SK-N-SH treated with all-trans-retinoic acid at 6 μM for 48 hours (cell line): ENCODE data around the gene ERRFI1.

Source experiments
- ATAC-seq: fragments of 200-7000 bp; cut with Tn5 transposase; 3 replicates; pipeline ENCODE4 v1.9.1; 2020; ENCODE audit warnings: mild to moderate bottlenecking, moderate library complexity
- ARNTL ChIP-seq: fragments of 450-650 bp; formaldehyde crosslinking; IDR thresholded peaks from 2 replicates; pipeline ENCODE4 v1.5.0; 2020; ENCODE audit warnings: low read depth, mild to moderate bottlenecking, moderate library complexity, borderline replicate concordance
- BACH2 ChIP-seq: fragments of 250-450 bp; sonication (Bioruptor Pico); IDR thresholded peaks from 2 replicates; pipeline ENCODE4 v1.9.0; 2021; ENCODE audit warnings: mild to moderate bottlenecking, borderline replicate concordance
- CREB5 ChIP-seq: fragments of 250-450 bp; sonication (Bioruptor Pico); IDR thresholded peaks from 2 replicates; pipeline ENCODE4 v1.5.1; 2020; ENCODE audit warnings: low read depth, mild to moderate bottlenecking, moderate library complexity
- CSDC2 ChIP-seq: fragments of 250-450 bp; sonication (Bioruptor Pico); IDR thresholded peaks from 2 replicates; pipeline ENCODE4 v1.5.0; 2020; ENCODE audit warnings: mild to moderate bottlenecking, moderate library complexity
- CSRNP3 ChIP-seq: fragments of 250-450 bp; sonication (Bioruptor Pico); IDR thresholded peaks from 2 replicates; pipeline ENCODE4 v1.5.1; 2021; ENCODE audit warnings: mild to moderate bottlenecking, moderate library complexity
- ESRRG ChIP-seq: fragments of 250-450 bp; sonication (Bioruptor Pico); IDR thresholded peaks from 2 replicates; pipeline ENCODE4 v1.6.1; 2021; ENCODE audit warnings: mild to moderate bottlenecking
- GLIS3 ChIP-seq: fragments of 250-450 bp; sonication (Bioruptor Pico); IDR thresholded peaks from 2 replicates; pipeline ENCODE4 v1.5.0; 2020; ENCODE audit warnings: mild to moderate bottlenecking, moderate library complexity
- ISL1 ChIP-seq: fragments of 250-450 bp; sonication (Bioruptor Pico); IDR thresholded peaks from 2 replicates; pipeline ENCODE4 v2.1.2; 2022; ENCODE audit warnings: mild to moderate bottlenecking, moderate library complexity
- OSR1 ChIP-seq: fragments of 250-450 bp; sonication (Bioruptor Pico); IDR thresholded peaks from 2 replicates; pipeline ENCODE4 v1.8.0; 2022; ENCODE audit warnings: moderate library complexity, mild to moderate bottlenecking, inconsistent platforms
- PATZ1 ChIP-seq: fragments of 250-450 bp; sonication (Bioruptor Pico); IDR thresholded peaks from 2 replicates; pipeline ENCODE4 v1.8.0; 2020; ENCODE audit warnings: mild to moderate bottlenecking, moderate library complexity, borderline replicate concordance
- POU6F1 ChIP-seq: fragments of 250-450 bp; sonication (Bioruptor Pico); IDR thresholded peaks from 2 replicates; pipeline ENCODE4 v1.8.0; 2021; ENCODE audit warnings: low read depth, mild to moderate bottlenecking, moderate library complexity, borderline replicate concordance
- PPARA ChIP-seq: fragments of 250-450 bp; sonication (Bioruptor Pico); IDR thresholded peaks from 2 replicates; pipeline ENCODE4 v1.5.0; 2020; ENCODE audit warnings: mild to moderate bottlenecking, borderline replicate concordance
- RARB ChIP-seq: fragments of 250-450 bp; sonication (Bioruptor Pico); IDR thresholded peaks from 2 replicates; pipeline ENCODE4 v1.8.0; 2021; ENCODE audit warnings: mild to moderate bottlenecking, moderate library complexity
- SNAI2 ChIP-seq: fragments of 250-450 bp; sonication (Bioruptor Pico); IDR thresholded peaks from 2 replicates; pipeline ENCODE4 v1.5.0; 2020; ENCODE audit warnings: mild to moderate bottlenecking, moderate library complexity
- TCF4 ChIP-seq: fragments of 250-450 bp; sonication (Bioruptor Pico); IDR thresholded peaks from 2 replicates; pipeline ENCODE4 v1.8.0; 2021; ENCODE audit warnings: mild to moderate bottlenecking, moderate library complexity, borderline replicate concordance
- TOX ChIP-seq: fragments of 250-450 bp; sonication (Bioruptor Pico); IDR thresholded peaks from 2 replicates; pipeline ENCODE4 v1.8.0; 2021; ENCODE audit warnings: mild to moderate bottlenecking, moderate library complexity, borderline replicate concordance
- TSHZ2 ChIP-seq: fragments of 250-450 bp; sonication (Bioruptor Pico); IDR thresholded peaks from 2 replicates; pipeline ENCODE4 v1.5.0; 2020; ENCODE audit warnings: mild to moderate bottlenecking, moderate library complexity
- ZC3H10 ChIP-seq: fragments of 250-450 bp; sonication (Bioruptor Pico); IDR thresholded peaks from 2 replicates; pipeline ENCODE4 v1.5.1; 2021; ENCODE audit warnings: mild to moderate bottlenecking, moderate library complexity
- ZFP30 ChIP-seq: fragments of 450-650 bp; formaldehyde crosslinking; IDR thresholded peaks from 2 replicates; pipeline ENCODE4 v1.5.0; 2022; ENCODE audit warnings: mild to moderate bottlenecking, moderate library complexity
- ZNF565 ChIP-seq: fragments of 450-650 bp; formaldehyde crosslinking; conservative IDR thresholded peaks from 2 replicates; pipeline ENCODE4 v1.5.0; 2020; ENCODE audit warnings: low read depth, mild to moderate bottlenecking, moderate library complexity
- ZNF70 ChIP-seq: fragments of 450-650 bp; formaldehyde crosslinking; IDR thresholded peaks from 2 replicates; pipeline ENCODE4 v1.5.0; 2020; ENCODE audit warnings: mild to moderate bottlenecking, moderate library complexity
- ZNF8 ChIP-seq: fragments of 450-650 bp; formaldehyde crosslinking; IDR thresholded peaks from 2 replicates; pipeline ENCODE4 v1.5.0; 2020; ENCODE audit warnings: mild to moderate bottlenecking, moderate library complexity

ERRFI1 gene

GRCh38 chr1:8046391-8046790 lies 20.3 kb upstream of the ERRFI1 start:
- ATAC-seq, result no peak
- TF ChIP-seq PPARA (CRISPR knock-in tag) (no peak), ZFP30 (CRISPR knock-in tag) (no peak), GLIS3 (CRISPR knock-in tag) (no peak), ESRRG (CRISPR knock-in tag) (no peak), BACH2 (CRISPR knock-in tag) (no peak), OSR1 (no peak), ISL1 (CRISPR knock-in tag) (no peak), TSHZ2 (CRISPR knock-in tag) (no peak), PATZ1 (CRISPR knock-in tag) (no peak), ZC3H10 (CRISPR knock-in tag) (no peak), POU6F1 (CRISPR knock-in tag) (no peak), SNAI2 (CRISPR knock-in tag) (no peak), CSRNP3 (CRISPR knock-in tag) (no peak), CSDC2 (CRISPR knock-in tag) (no peak), ZNF565 (CRISPR knock-in tag) (no peak), CREB5 (CRISPR knock-in tag) (no peak), ZNF8 (CRISPR knock-in tag) (no peak), ARNTL (CRISPR knock-in tag) (no peak)

- TF ChIP-seq ZNF70 (CRISPR knock-in tag) (no peak), ZNF8 (CRISPR knock-in tag) (no peak), BACH2 (CRISPR knock-in tag) (no peak), SNAI2 (CRISPR knock-in tag) (no peak), ZFP30 (CRISPR knock-in tag) (no peak), PATZ1 (CRISPR knock-in tag) (no peak), TCF4 (no peak), ARNTL (CRISPR knock-in tag) (no peak), RARB (no peak), PPARA (CRISPR knock-in tag) (no peak), ESRRG (CRISPR knock-in tag) (no peak), TSHZ2 (CRISPR knock-in tag) (no peak), OSR1 (no peak), TOX (CRISPR knock-in tag) (no peak), ZNF565 (CRISPR knock-in tag) (no peak)
- ATAC-seq, result no peak
Observed at GRCh38 chr1:8043621-8044020, 17.5 kb upstream of the ERRFI1 start.
